Loucy (cell line): ENCODE data around the gene SMIM12.

ENCODE experiments used
- H2AFZ ChIP-seq: fragments of 200-600 bp; sonication (generic); 2 replicates; pipeline ENCODE4 v1.6.0; 2016; ENCODE audit warnings: antibody characterized with exemption, mild to moderate bottlenecking, low read length, moderate library complexity
- H3F3A ChIP-seq: fragments of 200-600 bp; 2 replicates; pipeline ENCODE4 v1.6.0; 2016; ENCODE audit warnings: antibody characterized with exemption, low read depth, mild to moderate bottlenecking
- H3K27me3 ChIP-seq: fragments of 200-600 bp; sonication (generic); 2 replicates; pipeline ENCODE4 v1.6.1; 2014; ENCODE audit warnings: low read length, mild to moderate bottlenecking; ENCODE audit not compliant: insufficient read depth, poor library complexity, severe bottlenecking
- H3K36me3 ChIP-seq: fragments of 200-600 bp; sonication (generic); 2 replicates; pipeline ENCODE4 v1.6.1; 2016; ENCODE audit warnings: low read length; ENCODE audit not compliant: insufficient read depth
- H3K4me1 ChIP-seq: fragments of 200-600 bp; sonication (generic); 2 replicates; pipeline ENCODE4 v1.5.1; 2014; ENCODE audit warnings: low read length, mild to moderate bottlenecking; ENCODE audit not compliant: insufficient read depth, poor library complexity, severe bottlenecking
- H3K4me2 ChIP-seq: fragments of 200-600 bp; sonication (generic); 2 replicates; pipeline ENCODE4 v1.6.0; 2014; ENCODE audit warnings: antibody characterized with exemption, low read length, low read depth, mild to moderate bottlenecking; ENCODE audit not compliant: poor library complexity, severe bottlenecking
- H3K4me3 ChIP-seq: fragments of 200-600 bp; sonication (generic); 2 replicates; pipeline ENCODE4 v1.5.1; 2014; ENCODE audit warnings: low read length, mild to moderate bottlenecking, mixed read lengths; ENCODE audit not compliant: poor library complexity, severe bottlenecking
- H3K79me2 ChIP-seq: fragments of 200-600 bp; sonication (generic); 2 replicates; pipeline ENCODE4 v1.6.1; 2014; ENCODE audit warnings: low read length; ENCODE audit not compliant: insufficient read depth
- H3K9ac ChIP-seq: fragments of 200-600 bp; sonication (generic); 2 replicates; pipeline ENCODE4 v1.6.0; 2014; ENCODE audit warnings: mild to moderate bottlenecking, low read depth, low read length, moderate library complexity; ENCODE audit not compliant: poor library complexity, severe bottlenecking
- H3K9me2 ChIP-seq: fragments of 200-600 bp; sonication (generic); replicated peaks from 2 replicates; pipeline ENCODE4 v1.6.1; 2016; ENCODE audit warnings: low read depth, low read length, mixed read lengths
- H3K9me3 ChIP-seq: fragments of 200-600 bp; sonication (generic); 2 replicates; pipeline ENCODE4 v1.6.1; 2014; ENCODE audit warnings: mild to moderate bottlenecking, antibody characterized with exemption, low read length, low read depth; ENCODE audit not compliant: insufficient read depth
- H4K20me1 ChIP-seq: fragments of 200-600 bp; sonication (generic); 2 replicates; pipeline ENCODE4 v1.6.0; 2014; ENCODE audit warnings: antibody characterized with exemption, low read length, mild to moderate bottlenecking; ENCODE audit not compliant: insufficient read depth, poor library complexity, severe bottlenecking
- EZH2phosphoT487 ChIP-seq: fragments of 200-600 bp; IDR thresholded peaks from 2 replicates; pipeline ENCODE4 v1.6.1; 2018; ENCODE audit warnings: antibody characterized with exemption, mild to moderate bottlenecking, moderate library complexity, borderline replicate concordance
- TF ChIP-seq, protein P1 (sequence below): fragments of 200-600 bp; sonication (generic); conservative IDR thresholded peaks from 2 replicates; pipeline ENCODE4 v1.5.1; 2014; ENCODE audit warnings: mild to moderate bottlenecking, antibody characterized with exemption, low read length

The SMIM12 gene

DNA sequence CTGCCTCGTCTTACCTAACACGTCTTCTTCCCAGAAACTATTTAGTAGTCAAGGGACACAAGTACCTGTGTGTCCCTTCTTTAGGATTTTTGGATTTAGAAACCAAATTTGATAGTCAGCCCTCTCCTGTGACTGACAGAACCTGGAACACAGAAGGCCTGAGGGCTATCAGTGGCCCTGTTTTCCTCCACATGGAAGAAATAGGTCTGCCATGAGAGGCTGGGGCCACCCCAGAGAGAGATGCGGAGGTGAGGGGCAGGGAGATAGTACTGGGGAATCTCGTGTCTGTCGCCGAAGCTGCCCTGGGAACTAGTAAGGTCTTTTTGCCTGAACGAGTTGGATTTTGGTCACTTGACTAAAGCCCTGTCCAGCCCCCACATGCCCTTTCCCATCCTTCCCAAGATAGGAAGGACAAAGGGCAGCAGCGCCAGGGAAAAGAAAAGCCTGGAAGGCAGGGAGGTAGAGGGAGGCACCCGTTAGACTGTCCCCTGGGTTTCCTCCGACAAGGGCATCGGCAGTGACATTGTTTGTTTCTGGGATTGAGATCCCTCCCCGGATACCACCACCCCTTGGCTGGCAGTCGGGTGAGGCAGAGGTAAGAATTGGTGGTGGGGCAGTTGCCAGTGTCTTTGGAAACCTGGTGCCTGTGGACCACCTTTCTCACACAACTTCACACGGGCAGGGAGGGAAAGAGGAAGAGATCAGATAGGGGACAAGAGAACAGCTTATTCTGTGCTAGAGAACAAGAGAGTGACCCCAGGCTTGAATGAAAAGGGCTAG is 19.8 kb downstream of the SMIM12 start:
- Histone ChIP-seq H3K27me3 (no peaks in the 10 kb centered on the region), H3K4me2 (no peak overlapping the region), H3K4me3 (no peak overlapping the region), H3K79me2 (no peaks in the 10 kb centered on the region), H4K20me1 (no peaks in the 10 kb centered on the region), H3K9me3 (no peaks in the 10 kb centered on the region), H3K9me2 (no peaks in the 10 kb centered on the region), H2AFZ (no peak overlapping the region), H3K9ac (no peak overlapping the region), H3F3A (no peaks in the 10 kb centered on the region), H3K36me3 (no peaks in the 10 kb centered on the region), H3K4me1 (peaks cover 9% of the 10 kb centered on the region)
- TF ChIP-seq, protein P1, sequence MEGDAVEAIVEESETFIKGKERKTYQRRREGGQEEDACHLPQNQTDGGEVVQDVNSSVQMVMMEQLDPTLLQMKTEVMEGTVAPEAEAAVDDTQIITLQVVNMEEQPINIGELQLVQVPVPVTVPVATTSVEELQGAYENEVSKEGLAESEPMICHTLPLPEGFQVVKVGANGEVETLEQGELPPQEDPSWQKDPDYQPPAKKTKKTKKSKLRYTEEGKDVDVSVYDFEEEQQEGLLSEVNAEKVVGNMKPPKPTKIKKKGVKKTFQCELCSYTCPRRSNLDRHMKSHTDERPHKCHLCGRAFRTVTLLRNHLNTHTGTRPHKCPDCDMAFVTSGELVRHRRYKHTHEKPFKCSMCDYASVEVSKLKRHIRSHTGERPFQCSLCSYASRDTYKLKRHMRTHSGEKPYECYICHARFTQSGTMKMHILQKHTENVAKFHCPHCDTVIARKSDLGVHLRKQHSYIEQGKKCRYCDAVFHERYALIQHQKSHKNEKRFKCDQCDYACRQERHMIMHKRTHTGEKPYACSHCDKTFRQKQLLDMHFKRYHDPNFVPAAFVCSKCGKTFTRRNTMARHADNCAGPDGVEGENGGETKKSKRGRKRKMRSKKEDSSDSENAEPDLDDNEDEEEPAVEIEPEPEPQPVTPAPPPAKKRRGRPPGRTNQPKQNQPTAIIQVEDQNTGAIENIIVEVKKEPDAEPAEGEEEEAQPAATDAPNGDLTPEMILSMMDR = no peak
- no peak for TF ChIP-seq EZH2phosphoT487

DNA sequence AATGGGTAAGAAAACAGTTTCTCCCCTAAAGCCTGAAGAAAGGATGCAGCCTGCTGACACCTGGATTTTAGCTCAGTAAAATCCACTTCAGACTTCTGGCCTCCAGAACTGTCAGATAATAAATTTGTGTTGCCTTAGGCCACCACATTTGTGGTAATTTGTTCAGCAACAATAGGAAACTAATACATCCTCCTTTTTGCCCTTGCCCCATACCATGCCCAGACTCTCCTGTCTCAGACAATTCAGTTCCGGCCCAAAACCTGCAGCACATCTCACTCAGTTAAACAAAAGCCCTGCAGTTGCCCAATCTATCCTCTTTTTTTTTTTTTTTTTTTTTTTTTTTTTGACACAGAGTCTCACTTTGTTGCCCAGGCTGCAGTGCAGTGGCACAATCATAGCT is 25.8 kb downstream of the SMIM12 start:
- Histone ChIP-seq H2AFZ (no peak overlapping the region), H3K4me1 (no peaks in the 10 kb centered on the region), H3K36me3 (no peaks in the 10 kb centered on the region), H3F3A (no peaks in the 10 kb centered on the region), H3K9ac (no peak overlapping the region), H3K4me3 (no peak overlapping the region), H3K4me2 (no peak overlapping the region), H3K79me2 (no peaks in the 10 kb centered on the region), H3K9me2 (no peaks in the 10 kb centered on the region), H4K20me1 (no peaks in the 10 kb centered on the region), H3K27me3 (no peaks in the 10 kb centered on the region), H3K9me3 (no peaks in the 10 kb centered on the region)
- TF ChIP-seq EZH2phosphoT487 = no peak
- TF ChIP-seq, protein P1 = no peak

DNA sequence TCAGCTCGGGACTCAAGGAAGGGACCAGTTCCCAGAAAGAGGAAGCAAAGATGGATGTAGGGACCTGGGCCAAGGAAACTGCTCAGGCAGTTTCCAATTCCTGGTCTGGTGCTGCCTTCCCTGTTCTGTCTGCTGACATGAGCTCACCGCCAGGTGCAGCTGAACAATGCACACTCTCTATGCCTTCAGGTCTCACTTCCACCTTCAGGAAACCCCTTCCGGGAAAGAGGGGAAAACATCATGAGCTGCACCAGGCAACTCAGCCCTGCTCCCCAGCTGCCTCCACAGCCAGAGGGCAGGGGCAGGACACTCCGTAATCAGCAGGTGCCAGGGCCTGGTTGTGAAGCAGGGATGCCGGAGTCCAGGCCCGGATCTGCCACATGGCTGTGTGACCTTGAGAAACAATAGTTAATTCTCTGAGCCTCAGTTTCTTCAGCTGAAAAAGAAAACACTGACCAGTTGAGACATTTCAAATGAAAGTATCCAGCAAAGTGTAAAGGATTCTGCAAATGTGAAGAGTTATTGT is 27.8 kb downstream of the SMIM12 start:
- H3K79me2 ChIP-seq = no peaks in the 10 kb centered on the region
- H3K27me3 ChIP-seq = no peaks in the 10 kb centered on the region
- no peaks in the 10 kb centered on the region for H3F3A ChIP-seq
- H3K9me2 ChIP-seq = no peaks in the 10 kb centered on the region
- H2AFZ ChIP-seq = no peak overlapping the region
- no peaks in the 10 kb centered on the region for H3K36me3 ChIP-seq
- H3K9ac ChIP-seq = no peak overlapping the region
- H3K4me3 ChIP-seq = no peak overlapping the region
- no peaks in the 10 kb centered on the region for H3K4me1 ChIP-seq
- no peak overlapping the region for H3K4me2 ChIP-seq
- H4K20me1 ChIP-seq = no peaks in the 10 kb centered on the region
- no peak for TF ChIP-seq EZH2phosphoT487
- TF ChIP-seq, protein P1 = no peak
- H3K9me3 ChIP-seq = no peaks in the 10 kb centered on the region
